ENCODE data around the gene KAZALD1.

Gene KAZALD1

GRCh38 chr10:101066896-101067355 is 5.1 kb downstream of the KAZALD1 start:
- no peak for DNase-seq (ENCODE audit: low read depth, low spot score)

GRCh38 chr10:101067356-101068083 is 5.7 kb downstream of the KAZALD1 start:
- peak; percentile 51 for DNase-seq (ENCODE audit: low read depth, low spot score)

GRCh38 chr10:101069441-101069840 is 7.7 kb downstream of the KAZALD1 start:
- DNase-seq (ENCODE audit: low read depth, low spot score): no peak

- DNase-seq (ENCODE audit: low read depth, low spot score): no peak
These were observed 8.3 kb downstream of the KAZALD1 start for GRCh38 chr10:101070098-101070497.

- no peak for DNase-seq (ENCODE audit: low read depth, low spot score)
These were observed 9.6 kb downstream of the KAZALD1 start for GRCh38 chr10:101071267-101071884.

DNA sequence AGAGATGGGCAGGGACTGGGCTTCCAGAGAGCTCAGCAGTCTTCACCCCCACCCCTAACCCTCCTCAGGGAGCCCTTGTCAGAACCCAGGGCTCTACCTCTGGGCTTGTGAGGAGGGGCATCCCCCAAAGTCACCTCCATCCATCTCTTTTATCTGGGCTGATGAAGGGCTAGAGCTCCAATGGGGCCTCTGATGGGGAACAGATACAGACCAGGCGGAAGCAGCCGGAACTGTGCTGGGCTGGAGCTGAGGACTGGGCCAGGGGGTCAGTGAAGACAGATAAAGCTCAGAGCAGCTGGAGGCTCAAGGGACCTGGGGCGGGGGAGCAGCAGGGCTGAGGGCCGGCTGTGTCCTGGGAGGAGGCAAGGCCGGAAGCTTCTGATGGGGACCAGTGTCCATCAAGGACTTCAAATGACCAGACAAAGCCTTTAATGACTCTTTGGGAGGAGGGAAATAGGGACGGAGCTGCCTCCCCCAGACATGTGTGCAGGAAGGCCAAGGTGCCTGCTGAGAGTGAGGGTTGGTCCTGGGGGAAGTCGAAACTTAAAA is 10.2 kb downstream of the KAZALD1 start:
- no peak for DNase-seq (ENCODE audit: low read depth, low spot score)

DNA sequence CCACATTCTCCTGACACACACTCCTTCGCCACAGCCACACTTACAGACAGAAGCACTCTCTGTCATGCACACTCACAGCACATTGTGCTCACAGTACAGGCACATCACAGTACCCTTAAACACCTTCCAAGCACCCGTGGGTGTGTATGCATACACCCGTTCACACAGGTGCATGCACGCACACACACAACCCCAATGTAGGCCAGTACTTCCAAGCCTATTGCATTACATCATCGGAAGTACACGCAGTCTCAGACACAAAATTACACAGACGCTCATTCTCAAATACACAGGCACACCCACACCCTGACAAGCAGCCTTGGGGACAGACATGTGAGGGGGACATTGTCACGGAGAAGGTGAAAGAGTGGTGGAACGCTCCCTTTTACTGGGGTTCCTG is 11.1 kb downstream of the KAZALD1 start:
- no peak for DNase-seq (ENCODE audit: low read depth, low spot score)

DNA sequence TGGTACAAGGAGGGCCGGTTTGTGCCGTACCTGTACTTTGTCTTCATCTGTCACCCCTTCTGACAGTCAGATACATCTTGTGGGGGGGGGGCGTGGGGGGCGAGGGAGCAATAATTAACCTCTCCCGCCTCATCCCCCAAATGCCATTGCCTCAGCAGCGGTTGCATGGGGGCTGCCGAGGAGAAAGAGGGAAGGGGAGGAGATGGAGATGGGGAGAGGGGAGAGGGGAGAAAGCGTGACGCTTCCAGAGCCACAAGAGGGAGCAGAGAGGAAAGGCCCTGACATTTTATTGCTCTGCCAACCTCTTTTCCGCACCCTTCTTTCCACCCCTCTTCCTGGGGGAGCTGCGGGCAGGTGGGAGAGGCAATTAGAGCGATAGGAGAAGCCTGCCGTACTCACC is 11.8 kb downstream of the KAZALD1 start:
- DNase-seq (ENCODE audit: low read depth, low spot score): no peak

- DNase-seq (ENCODE audit: low read depth, low spot score): no peak
These were observed 14.0 kb downstream of the KAZALD1 start for GRCh38 chr10:101075775-101076174.

DNA sequence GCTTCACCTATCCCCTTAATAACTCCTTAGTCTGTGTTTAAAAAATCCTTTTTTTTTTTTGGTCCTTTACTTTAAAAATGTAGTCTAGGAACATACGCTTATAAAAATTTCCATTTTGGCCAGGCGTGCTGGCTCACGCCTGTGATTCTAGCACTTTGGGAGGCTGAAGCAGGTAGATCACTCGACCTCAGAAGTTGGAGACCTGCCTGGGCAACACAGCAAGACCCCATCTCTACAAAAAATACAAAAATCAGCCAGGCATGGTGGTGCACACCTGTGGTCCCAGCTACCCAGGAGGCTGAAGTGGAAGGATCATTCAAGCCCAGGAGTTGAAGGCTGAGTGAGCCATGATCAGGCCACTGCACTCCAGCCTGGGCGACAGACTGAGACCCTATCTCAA is 14.8 kb downstream of the KAZALD1 start:
- no peak for DNase-seq (ENCODE audit: low read depth, low spot score)

- no peak for DNase-seq (ENCODE audit: low read depth, low spot score)
These were observed 18.1 kb downstream of the KAZALD1 start for GRCh38 chr10:101079874-101080273.

DNA sequence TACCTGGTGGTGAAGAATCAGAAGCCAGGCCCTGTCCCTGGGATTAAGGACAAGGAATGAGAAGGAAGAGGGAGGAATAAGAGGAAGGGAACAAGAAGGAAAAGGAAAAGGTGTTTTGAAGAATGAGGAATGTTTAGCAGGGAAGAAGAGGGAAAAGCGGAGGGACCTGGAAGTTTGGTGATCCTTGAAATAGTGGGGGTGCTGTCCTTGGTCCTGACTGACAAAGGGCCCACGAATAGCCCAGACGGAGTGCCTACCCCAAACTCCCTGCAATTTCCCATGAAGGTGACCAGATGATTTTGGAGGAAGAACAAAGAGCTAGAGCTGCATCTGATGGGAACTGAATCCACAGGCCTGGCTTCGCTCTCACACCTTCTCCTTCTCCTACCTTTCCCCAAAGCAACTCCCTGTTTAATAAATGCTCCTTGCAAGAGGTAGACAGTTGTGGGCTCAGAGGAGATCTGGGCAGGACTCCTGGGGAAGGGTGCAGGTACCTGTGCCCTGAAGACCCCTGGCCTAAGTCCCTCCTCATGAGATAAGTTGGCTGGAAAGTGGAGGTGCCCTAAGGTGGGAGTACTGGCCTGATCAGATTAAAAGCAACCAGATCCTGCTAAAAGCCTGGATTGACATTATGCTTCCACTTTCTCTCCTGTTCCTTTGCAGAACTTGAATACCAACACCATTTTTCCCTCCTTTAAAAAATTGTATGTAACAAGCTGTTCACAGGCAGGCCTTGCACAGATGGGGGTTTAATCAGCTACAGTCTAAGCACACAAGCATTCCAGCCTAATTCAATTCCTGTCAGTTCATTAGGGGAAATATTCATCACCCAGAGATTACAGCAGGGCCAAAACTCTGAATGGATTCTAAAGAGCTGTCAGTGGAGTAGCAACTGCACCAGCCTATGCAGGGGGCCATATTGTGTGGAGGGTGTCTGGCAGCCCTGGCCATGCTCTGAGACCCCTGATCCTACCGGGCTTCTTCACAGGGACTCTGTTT is 19.4 kb downstream of the KAZALD1 start:
- DNase-seq (ENCODE audit: low read depth, low spot score): no peak

DNA sequence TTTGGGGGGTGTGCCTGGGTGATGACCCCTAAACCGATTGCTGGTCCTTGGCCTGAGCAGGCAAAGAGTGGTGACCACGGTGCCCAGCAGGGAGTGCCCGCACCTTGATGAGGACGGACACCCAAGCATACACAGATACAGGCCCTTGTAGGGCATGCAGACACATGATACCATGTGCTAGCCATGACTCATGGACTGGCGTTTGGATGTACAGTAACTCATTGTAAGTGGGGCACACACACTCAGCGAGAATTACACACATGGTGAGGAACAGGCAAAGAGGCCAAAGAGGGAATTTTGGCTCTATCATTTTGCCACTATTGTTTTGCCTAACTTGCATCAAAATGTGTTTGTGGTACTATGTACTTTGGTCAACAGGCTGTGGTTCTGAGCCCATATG is 24.1 kb downstream of the KAZALD1 start:
- no peak for DNase-seq (ENCODE audit: low read depth, low spot score)

DNA sequence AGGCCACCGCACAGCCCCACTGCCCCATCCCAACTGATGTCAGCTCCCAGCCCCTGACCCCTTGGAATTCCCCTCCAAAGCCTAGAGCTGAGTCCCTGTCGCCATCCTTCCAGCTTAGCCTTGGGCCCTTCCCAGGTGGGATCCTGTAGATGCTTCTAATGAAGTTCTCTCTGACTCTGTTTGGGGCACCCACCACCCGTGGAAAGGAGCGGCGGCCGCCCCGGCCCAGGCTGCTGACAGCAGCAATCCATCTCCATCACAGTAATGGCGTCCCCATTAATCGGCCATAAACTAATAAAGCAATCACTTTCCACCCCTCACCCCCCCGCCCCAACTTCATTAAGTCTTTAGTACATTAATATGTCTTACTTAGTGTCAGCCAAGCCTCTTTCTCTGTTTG is 25.6 kb downstream of the KAZALD1 start:
- no peak for DNase-seq (ENCODE audit: low read depth, low spot score)

GRCh38 chr10:101087965-101088364 is 26.2 kb downstream of the KAZALD1 start:
- DNase-seq (ENCODE audit: low read depth, low spot score): no peak

- DNase-seq (ENCODE audit: low read depth, low spot score): no peak
These were observed 27.9 kb downstream of the KAZALD1 start for GRCh38 chr10:101089520-101090299.

DNA sequence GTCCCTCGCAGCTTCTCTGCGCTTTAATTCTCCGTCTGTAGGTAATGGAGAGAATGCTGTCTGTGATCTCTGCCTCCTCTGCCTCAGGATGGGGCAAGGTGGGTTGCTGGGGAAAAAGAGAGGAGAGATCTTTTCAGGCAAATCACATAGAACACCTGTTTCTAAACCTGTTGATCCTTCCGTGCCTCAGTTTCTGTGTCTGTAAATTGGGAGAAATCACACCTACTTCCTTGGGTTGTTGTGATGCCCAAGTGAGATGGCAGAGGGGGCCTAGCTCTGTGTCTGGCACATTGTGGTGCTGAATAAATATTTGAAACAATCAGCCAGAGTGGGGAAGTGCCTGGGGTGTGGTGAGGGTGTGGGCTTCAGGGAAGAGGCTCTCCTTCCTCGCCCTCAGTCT is 28.8 kb downstream of the KAZALD1 start:
- no peak for DNase-seq (ENCODE audit: low read depth, low spot score)

- DNase-seq (ENCODE audit: low read depth, low spot score): no peak
These were observed 29.9 kb downstream of the KAZALD1 start for GRCh38 chr10:101091546-101092290.

DNA sequence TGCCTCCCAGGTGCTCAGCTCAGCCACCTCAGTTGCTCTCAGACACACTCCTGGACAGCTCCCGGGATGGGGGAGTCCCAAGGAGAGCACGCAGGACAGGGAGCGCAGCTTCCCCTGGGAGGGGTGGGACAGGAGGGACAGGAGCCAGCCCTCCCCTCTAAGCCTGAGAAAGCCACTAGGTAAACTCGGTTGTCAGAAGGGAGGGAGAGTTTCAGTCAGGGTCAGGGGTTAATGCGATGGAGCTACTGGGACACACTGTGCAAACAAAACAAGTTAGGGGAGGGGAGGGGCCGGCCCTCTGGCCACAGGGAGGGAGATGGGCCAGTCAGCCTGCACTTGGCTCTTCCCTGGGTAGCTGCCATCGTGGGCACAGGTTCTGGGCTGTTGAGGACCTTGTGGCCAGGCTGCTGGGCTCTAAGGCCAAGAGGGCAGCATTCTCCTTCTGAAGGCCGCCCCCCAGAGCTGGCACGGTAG is 31.1 kb downstream of the KAZALD1 start:
- DNase-seq (ENCODE audit: low read depth, low spot score): no peak

All from activated CD4-positive, CD25-positive, alpha-beta regulatory T cell treated with anti-CD3 and anti-CD28 coated beads, Interleukin-2, amount 50 U/mL, for 16 hours (primary cell).